Stimulated activated CD4-positive, alpha-beta T cell treated with anti-CD3 and anti-CD28 coated beads, Interleukin-4, amount 100 ng/mL, for 48 hours (primary cell): ENCODE measurements around the gene SLC16A12.

ENCODE experiments used
- DNase-seq, 2 donors: peaks; one replicate each; pipeline ENCODE4 v3.0.0-alpha.2; 2020; ENCODE audit warnings: low read depth in 2 of 2

The SLC16A12 gene, protein sequence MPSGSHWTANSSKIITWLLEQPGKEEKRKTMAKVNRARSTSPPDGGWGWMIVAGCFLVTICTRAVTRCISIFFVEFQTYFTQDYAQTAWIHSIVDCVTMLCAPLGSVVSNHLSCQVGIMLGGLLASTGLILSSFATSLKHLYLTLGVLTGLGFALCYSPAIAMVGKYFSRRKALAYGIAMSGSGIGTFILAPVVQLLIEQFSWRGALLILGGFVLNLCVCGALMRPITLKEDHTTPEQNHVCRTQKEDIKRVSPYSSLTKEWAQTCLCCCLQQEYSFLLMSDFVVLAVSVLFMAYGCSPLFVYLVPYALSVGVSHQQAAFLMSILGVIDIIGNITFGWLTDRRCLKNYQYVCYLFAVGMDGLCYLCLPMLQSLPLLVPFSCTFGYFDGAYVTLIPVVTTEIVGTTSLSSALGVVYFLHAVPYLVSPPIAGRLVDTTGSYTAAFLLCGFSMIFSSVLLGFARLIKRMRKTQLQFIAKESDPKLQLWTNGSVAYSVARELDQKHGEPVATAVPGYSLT

GRCh38 chr10:89535171-89536012 lies at the start of gene SLC16A12:
Gene SLC16A12 (minus strand): TSS chr10:89535594. CDS start chr10:89462578, 73,016 bp downstream.
- DNase-seq, result no peak

DNA sequence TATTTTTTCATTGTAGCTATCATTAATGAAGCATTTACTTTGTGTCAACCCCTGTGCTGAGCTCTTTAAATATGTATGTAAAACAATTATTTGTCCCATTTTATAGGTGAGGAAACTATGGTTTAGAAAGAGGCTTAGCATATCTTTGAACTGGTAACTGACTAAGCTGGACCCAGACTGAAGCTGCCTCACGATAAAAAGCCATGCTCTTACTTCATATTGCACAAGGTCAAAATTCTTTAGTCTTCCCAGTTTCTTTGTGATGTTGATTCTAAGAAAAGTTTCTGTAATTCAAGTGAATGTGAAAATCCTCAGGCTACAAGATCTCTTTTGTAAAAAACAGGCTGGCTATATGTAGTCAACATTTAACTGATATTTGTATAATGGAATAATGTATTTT lies 46.6 kb upstream of the SLC16A12 start:
- no peak for DNase-seq

GRCh38 chr10:89580243-89580642 lies 44.8 kb upstream of the SLC16A12 start:
- DNase-seq, result no peak

DNA sequence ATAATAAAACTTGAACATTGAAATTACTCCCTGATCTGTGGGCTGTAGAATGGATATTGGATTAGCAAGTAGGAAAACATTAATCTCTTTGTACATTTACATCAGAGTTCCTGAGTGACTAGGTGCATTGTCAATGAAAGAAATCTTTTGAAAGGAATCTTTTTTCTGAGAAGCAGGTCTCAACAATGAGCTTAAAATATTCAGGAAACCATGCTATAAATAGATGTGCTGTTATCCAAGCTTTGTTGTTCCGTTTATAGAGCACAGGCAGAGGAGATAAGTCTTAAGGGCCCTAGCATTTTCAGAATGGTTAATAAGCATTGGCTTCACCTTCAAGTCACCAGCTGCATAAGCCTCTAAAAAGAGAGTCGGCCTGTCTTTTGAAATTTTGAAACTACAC lies 41.3 kb upstream of the SLC16A12 start:
- DNase-seq, result no peak

DNA sequence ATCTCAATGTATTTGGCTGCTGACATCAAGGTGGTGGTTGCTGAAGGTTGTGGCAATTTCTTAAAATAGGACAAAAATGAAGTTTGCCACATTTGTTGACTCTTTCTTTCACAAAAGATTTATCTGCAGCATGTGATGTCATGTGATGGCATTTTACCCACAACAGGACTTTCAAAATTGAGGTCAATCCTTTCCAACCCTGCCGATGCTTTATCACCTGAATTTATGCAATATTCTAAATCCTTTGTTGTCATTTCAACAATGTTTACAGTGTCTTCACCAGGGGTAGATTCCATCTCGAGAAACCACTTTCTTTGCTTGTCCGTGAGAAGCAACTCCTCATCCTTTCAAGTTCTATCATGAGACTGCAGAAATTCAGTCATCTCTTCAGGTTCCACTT lies 40.6 kb upstream of the SLC16A12 start:
- DNase-seq, result no peak

DNA sequence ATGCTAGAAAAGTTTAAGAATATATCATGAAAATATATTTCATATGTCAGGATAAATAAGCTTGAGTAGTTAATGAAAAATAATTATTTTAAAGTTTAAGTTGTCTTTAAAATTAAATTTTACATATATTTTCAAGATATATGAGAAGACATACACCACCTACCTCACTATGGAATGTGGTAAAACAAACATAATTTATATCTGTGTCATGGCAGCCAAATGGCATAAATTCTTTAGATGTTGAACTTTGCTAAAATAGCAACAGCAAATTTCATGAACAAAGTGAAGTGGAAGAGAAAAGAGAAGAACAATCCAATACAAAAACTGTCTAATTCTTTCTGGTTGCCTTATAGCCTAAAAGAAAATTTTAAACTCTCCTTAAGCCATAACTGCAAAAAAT lies 39.6 kb upstream of the SLC16A12 start:
- no peak for DNase-seq

DNA sequence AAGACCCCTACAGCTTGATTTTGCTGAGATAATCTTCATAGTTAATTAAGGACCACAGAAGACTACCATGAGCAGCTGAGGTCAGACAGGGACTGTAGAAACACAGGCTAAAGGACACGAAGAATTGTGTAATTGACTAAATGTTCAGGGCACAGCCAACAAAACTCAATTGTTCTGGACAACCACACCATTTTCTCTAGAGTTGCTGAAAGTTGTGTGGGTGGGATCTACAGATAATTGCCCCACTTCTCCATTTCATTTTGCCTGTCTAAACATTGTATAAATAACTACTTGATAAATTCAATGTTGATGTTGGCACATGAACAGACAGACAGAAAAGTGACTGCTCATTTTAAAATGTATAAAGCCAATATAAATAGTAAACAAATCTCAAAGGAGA lies 39.0 kb upstream of the SLC16A12 start:
- no peak for DNase-seq

DNA sequence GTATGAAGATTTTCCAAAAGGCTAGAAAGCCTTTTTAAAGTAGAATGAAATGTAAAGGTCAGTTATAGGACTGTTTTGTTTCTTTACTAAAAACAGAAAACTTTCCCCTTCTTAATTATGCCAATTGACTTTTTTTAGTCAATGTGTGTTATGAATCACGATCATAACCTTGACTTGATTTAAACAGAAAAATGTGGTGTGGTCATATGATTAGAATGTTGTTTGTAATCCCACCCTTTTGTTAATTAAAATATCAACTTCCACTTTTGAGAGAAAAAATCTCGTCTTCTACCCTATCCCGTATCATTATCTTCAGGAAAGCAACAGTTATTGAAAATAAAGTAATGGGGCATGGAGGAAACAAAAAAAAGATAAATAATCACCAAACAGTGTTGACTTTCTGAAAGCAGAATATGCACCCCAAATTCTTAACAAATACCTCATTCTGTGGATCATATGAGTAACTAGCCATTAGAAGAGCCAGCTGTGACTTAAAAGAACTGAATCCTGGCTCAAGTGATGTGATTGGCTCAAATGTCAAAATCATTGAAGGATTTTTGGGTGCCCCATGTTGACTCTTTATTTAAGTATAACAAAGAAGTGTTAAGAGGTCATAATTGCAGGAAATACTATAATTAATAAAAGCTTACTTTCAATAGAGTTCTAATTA lies 32.3 kb upstream of the SLC16A12 start:
- no peak for DNase-seq

DNA sequence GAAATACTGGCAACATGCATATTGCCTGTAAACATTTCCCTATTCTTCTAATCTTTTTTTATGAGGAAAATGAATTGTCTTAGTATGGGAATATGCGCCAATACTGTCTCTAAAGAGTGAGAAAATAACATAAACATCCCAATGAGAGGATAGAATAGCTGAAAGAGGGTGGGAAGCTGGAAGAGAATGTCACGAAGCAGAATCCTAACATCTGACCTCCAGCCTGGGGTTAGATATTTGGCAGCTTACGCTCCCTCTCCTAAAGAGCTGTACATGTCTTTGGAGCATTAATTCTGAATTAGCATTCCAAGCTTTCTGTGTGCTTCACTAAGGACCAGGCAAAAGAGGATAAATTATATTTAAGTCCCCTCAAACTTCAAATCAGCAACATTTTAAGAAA lies 31.6 kb upstream of the SLC16A12 start:
- no peak for DNase-seq

GRCh38 chr10:89566095-89566950 lies 30.9 kb upstream of the SLC16A12 start:
- DNase-seq, result no peak

- no peak for DNase-seq
Measured at GRCh38 chr10:89565180-89565579, 29.8 kb upstream of the SLC16A12 start.

GRCh38 chr10:89563861-89564478 lies 28.6 kb upstream of the SLC16A12 start:
- peak in 1 of 2 donors; percentile 7 for DNase-seq

- DNase-seq, result no peak
Measured at GRCh38 chr10:89563311-89563710, 27.9 kb upstream of the SLC16A12 start.

GRCh38 chr10:89556600-89556999 lies 21.2 kb upstream of the SLC16A12 start:
- DNase-seq, result no peak

DNA sequence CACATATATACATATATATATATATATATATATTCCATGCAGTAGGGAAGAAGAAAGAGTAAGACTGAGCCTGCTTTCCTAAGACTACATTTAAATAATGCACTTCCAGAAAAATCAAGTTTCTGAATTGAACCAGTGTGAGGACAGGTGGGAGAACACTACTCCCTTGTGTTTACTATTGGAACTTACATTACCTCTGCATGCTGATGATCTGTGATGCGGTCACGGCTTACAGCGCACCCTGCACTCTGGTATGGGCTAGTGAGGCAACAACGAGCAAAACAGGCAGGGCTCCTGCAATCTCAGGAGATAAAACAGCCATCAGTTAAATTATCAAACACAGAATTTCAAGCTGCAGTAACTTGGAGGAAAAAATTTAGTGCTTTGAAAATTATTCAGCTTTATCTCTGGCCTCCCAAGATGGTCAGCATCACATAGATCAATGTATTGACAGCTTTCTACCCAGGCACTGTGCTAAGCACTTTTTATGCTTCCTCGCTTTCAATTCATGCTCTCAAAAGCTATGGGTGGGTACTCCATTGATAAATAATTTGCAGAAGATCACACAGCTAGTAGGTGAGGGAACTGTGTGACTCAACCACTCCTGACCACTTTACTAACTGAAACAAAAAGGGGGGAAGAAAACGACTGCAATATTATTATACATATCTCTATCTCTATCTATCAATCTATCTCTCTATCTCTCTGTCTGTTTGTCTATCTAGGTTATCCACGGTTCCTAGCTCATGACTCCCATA lies 20.5 kb upstream of the SLC16A12 start:
- DNase-seq, result no peak

- DNase-seq, result no peak
Measured at GRCh38 chr10:89554433-89554832, 19.0 kb upstream of the SLC16A12 start.

GRCh38 chr10:89553064-89553734 lies 17.8 kb upstream of the SLC16A12 start:
- DNase-seq, result no peak

GRCh38 chr10:89552213-89552612 lies 16.8 kb upstream of the SLC16A12 start:
- no peak for DNase-seq

GRCh38 chr10:89550509-89550908 lies 15.1 kb upstream of the SLC16A12 start:
- no peak for DNase-seq
